Measurements from ENCODE around the gene RPL32.
A peak's percentile ranks its signal among the peaks of the same experiment; 100 is the strongest.

Gene RPL32

GRCh38 chr3:12812812-12813211 lies 28.6 kb downstream of the RPL32 start:
- peak; percentile 7 for TF ChIP-seq CTCF (IDR thresholded peaks at IDR 0.05; ENCODE audit: low read depth, low read length, missing control alignments)
- H3K4me3 ChIP-seq (ENCODE audit: low read depth, low read length): no peak overlapping the region
- no peak for DNase-seq (ENCODE audit: low read depth)

- TF ChIP-seq CTCF (IDR thresholded peaks at IDR 0.05; ENCODE audit: low read depth, low read length, missing control alignments): no peak
- DNase-seq (ENCODE audit: low read depth): no peak
- H3K4me3 ChIP-seq (ENCODE audit: low read depth, low read length): no peak overlapping the region
These were observed 30.4 kb downstream of the RPL32 start for GRCh38 chr3:12810961-12811360.

- peak; percentile 56 for DNase-seq (ENCODE audit: low read depth)
- TF ChIP-seq CTCF (IDR thresholded peaks at IDR 0.05; ENCODE audit: low read depth, low read length, missing control alignments): peak; percentile 90
- peak overlapping the region; percentile 59 for H3K4me3 ChIP-seq (ENCODE audit: low read depth, low read length)
These were observed 31.2 kb downstream of the RPL32 start for GRCh38 chr3:12810013-12810780.

GRCh38 chr3:12809435-12809834 lies 31.9 kb downstream of the RPL32 start:
- H3K4me3 ChIP-seq (ENCODE audit: low read depth, low read length): no peak overlapping the region
- DNase-seq (ENCODE audit: low read depth): no peak
- no peak for TF ChIP-seq CTCF (IDR thresholded peaks at IDR 0.05; ENCODE audit: low read depth, low read length, missing control alignments)

GRCh38 chr3:12809001-12809400 lies 32.4 kb downstream of the RPL32 start:
- DNase-seq (ENCODE audit: low read depth): no peak
- H3K4me3 ChIP-seq (ENCODE audit: low read depth, low read length): no peak overlapping the region
- TF ChIP-seq CTCF (IDR thresholded peaks at IDR 0.05; ENCODE audit: low read depth, low read length, missing control alignments): no peak

GRCh38 chr3:12808587-12808986 lies 32.8 kb downstream of the RPL32 start:
- TF ChIP-seq CTCF (IDR thresholded peaks at IDR 0.05; ENCODE audit: low read depth, low read length, missing control alignments): no peak
- H3K4me3 ChIP-seq (ENCODE audit: low read depth, low read length): no peak overlapping the region

More at GRCh38 chr3:12808587-12808986, 32.8 kb downstream of the RPL32 start:
- DNase-seq (ENCODE audit: low read depth): no peak
